CD4-positive, alpha-beta T cell treated with Interleukin-4 for 4 hours (primary cell): ENCODE results near the gene EHF.
"Not testable (repeated sequence)": the region's sequence is repeated elsewhere in the genome, so short reads cannot be mapped to it uniquely, and the experiment has no call there.

ENCODE experiments used
- DNase-seq: peaks from one replicate; pipeline ENCODE4 v3.0.0-alpha.2; 2020

EHF gene

DNA sequence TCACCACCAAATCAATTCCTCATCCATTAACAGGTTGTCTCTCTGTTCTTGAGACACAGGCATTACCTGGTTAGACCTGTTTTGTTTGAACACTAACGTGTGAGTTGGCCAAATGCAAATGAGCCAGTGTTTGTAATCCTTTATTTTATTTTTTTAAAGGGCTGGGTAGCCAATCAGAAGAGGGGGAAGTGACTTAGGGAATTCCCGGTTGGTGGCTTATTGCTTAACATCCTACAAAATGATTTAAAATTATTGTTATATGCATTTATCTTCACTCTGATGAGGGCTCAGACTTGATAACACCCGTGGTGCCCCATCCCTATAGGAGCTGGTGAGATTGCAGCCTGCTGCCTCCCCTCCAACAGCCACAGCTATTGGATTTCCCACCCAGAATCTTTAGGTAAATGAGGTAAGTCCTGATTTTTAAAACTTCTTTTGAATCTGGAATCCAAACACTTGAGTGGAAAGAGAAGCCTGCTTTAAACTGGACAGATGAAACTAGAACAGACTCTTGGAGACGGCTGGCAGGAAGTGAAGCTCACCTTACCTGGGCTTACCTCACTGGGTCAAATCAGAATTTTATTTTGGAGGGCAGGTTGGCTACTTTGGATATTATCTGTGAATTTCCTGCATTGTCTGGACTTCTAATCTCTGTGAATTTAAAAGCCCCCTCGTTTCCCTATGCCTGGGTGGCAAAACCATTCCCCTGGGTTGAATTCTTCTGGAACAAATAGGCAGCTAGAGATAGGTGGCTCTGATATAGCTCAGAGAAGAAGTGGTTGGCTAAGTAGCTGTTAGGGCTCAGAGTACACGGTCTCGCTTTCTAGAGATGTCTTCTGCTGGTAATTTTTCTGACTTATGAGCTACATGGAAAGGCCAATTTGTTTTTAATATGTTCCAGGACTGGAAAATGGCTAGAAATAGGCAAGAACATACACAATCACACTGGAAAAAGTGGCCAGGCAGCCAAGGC lies at the start of gene EHF:
Gene EHF, plus strand, starts transcription at position 274 of the 973 bp plus-strand sequence. CDS start 21,538 bp downstream, outside the sequence.
- no peak for DNase-seq

- DNase-seq: no peak
Measured at GRCh38 chr11:34573537-34573936, 47.4 kb upstream of the EHF start.

- DNase-seq: no peak
Measured at GRCh38 chr11:34575261-34575660, 45.6 kb upstream of the EHF start.

- no peak for DNase-seq
Measured at GRCh38 chr11:34575671-34576070, 45.2 kb upstream of the EHF start.

GRCh38 chr11:34576331-34576730 lies 44.6 kb upstream of the EHF start:
- no peak for DNase-seq

GRCh38 chr11:34583818-34584217 lies 37.1 kb upstream of the EHF start:
- DNase-seq: no peak

GRCh38 chr11:34585304-34585734 lies 35.6 kb upstream of the EHF start:
- no peak for DNase-seq

DNA sequence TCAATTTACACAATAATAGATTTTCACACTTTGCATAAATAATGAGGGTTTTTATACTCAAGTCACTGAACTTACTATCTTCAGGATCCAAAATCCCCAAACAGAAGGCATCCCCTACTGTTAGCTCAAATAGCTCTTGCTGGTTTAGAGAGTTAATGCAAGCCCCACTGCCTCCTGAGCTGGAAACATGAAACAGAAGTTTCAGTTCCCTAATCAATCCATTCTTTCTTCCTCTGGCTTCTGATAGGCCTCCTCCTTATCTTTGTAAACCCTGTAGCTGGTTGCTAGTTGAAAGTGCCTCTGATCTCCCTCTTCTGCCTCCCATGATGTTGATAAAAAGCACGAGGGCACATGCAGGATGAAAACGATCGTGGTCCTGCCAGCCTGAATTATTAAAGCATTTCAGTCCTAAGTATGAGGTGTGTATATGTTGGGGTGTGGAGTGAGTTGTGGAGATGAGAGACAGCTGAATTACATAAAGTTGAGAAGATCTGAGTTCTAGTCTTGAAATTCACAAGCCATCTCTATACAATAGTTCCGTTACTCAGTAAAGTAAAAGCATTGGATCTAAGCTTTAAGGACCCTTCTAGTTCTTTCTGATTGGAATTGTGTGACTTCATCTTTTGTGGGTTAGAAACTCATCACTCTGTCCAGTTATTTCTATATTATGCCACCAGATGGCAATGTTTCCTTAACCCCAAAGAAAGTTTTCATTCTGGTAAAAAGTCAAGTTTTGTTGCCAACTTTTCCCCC lies 35.0 kb upstream of the EHF start:
- peak; percentile 34 for DNase-seq

DNA sequence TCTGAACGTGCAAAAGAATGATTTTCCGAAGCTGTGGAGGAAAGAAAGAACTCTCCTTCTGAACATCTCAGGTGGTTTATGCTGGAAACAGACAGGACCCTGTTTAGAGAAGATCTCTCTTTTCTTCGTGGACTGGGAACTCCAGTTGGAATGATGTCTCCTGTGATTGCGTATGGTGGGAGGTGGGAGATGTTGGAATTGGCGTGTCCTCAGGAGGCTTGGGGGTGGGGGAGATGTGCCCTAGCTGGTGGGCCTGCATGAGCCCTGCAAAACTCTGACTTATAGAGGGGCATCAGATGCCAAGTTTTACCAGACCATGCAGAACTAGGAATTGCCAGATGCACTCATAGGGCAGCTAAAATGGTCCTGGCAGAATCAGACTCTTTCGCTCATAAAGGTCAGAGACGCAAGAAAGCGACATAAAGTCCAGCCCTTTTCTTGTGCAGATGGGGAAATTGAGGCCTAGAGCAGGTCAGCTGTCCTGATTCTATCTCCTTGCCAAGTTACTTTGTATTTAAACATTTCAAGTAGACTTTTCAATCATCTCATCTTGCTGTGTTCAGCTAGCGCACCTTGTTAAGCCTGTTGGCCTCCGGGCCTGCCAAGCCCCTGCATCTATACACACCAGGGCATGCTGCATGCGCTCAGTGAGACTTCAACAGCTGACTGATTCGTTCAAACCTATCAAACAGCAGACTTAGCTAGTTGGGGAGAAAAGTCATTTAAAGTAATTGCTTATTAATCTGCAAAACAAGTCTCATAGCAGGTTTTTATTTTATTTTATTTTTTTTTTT lies 34.2 kb upstream of the EHF start:
- DNase-seq: no peak

DNA sequence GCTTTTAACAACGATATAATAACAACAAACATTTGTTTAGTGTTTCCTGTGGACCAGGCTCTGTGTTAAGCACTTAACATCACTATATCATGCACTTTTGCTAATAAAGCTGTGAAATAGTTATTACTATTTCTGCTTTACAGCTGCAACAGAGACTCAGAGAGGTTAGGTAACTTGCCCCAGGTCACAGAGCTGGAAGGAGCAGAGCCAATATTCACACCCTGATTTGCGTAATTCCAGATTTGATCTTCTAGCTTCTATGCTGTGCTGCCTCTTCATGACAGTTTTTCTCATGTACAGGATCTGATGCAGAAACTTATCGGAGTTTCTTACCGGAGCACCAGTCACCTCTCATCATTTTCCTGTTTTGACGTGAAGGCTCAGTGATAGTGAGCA lies 33.6 kb upstream of the EHF start:
- no peak for DNase-seq

GRCh38 chr11:34588023-34588422 lies 32.9 kb upstream of the EHF start:
- no peak for DNase-seq

GRCh38 chr11:34588701-34589100 lies 32.2 kb upstream of the EHF start:
- no peak for DNase-seq

DNA sequence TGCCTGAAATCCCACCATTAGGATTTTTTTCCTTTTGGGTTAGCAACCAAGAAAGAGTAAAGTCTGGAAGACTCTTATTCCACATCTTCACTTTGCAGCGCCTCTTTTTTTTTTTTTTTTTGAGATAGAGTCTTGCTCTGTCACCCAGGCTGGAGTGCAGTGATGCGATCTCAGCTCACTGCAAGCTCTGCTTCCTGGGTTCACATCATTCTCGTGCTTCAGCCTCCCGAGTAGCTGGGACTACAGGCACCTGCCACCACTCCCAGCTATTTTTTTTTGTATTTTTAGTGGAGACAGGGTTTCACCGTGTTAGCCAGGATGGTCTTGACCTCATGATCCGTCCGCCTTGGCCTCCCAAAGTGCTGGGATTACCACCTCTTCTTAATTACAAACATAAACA lies 31.7 kb upstream of the EHF start:
- DNase-seq: not testable (repeated sequence)

- no peak for DNase-seq
Measured at GRCh38 chr11:34593085-34593484, 27.8 kb upstream of the EHF start.

- DNase-seq: no peak
Measured at GRCh38 chr11:34594603-34595002, 26.3 kb upstream of the EHF start.

GRCh38 chr11:34595391-34595790 lies 25.5 kb upstream of the EHF start:
- no peak for DNase-seq

GRCh38 chr11:34595960-34596644 lies 24.8 kb upstream of the EHF start:
- DNase-seq: no peak

DNA sequence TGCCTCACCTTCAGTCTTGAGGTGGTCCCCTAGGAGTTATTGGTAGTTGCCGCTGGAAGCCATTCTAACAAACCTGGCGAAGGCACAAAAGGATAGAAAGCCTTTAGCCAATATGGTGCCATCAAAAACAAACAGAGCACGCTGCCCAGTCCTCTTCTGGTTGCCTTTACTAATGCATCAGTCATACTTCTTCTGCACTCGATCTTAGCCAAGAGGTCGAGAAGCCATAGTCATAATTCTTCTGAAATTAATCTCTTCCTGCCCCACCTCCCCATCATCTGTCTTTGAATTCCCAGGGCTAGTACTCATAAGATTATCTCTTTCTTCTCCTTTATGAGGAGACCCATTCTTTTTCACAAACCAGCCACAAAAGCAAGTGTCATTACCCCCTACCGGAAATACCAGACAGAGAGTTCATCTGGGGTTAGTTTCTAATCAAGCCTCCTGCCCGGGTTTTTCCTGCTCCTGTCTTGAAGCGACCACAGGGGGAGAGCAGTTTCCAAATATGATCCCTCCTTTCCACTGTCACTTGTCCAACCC lies 21.4 kb upstream of the EHF start:
- no peak for DNase-seq

GRCh38 chr11:34600339-34601084 lies 20.4 kb upstream of the EHF start:
- no peak for DNase-seq

- DNase-seq: no peak
Measured at GRCh38 chr11:34601085-34601444, 19.8 kb upstream of the EHF start.

DNA sequence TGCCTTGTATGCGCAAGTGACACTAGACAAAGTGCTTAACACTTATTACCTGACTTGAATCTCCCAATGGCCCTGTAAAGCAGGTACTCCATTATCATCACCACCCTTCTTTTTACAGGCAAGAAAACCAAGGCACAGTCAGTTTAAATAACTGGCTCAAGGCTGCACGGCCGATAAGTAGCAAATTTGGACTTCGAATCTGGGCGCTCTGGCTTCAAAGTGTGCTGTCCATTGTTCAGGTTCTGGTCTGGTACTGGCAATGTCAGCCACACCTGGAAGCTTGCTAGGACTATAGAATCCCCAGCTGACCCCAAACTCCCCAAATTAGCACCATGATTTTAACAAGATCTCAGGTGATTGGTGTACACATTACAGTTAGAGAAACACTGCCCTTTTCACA lies 19.3 kb upstream of the EHF start:
- DNase-seq: no peak

- no peak for DNase-seq
Measured at GRCh38 chr11:34602245-34602644, 18.6 kb upstream of the EHF start.
